K562 (cell line): ENCODE measurements around the gene WDR90. TPM values are rescaled to one million over a fixed set of nuclear protein-coding genes. Genes with fewer than 3 reads are reported as not detected.

ENCODE experiments used
- BRD9 ChIP-seq: fragments of 450-650 bp; IDR thresholded peaks from 2 replicates; pipeline ENCODE4 v1.6.1; 2018; ENCODE audit warnings: low read depth; ENCODE audit not compliant: partially characterized antibody
- CREM ChIP-seq: IDR thresholded peaks from 2 replicates; pipeline ENCODE4 v1.6.1; 2014; ENCODE audit warnings: antibody characterized with exemption, low read depth
- FUS ChIP-seq: fragments of 200-400 bp; formaldehyde crosslinking; optimal IDR thresholded peaks from 2 replicates; pipeline ENCODE3; 2017; ENCODE audit warnings: low read depth, low read length
- HDAC1 ChIP-seq, 2 experiments: fragments of 450-650 bp; IDR thresholded peaks; 2 replicates each; pipeline ENCODE4 v1.6.1; 2016 to 2017; ENCODE audit warnings: inconsistent platforms in 1 of 2, mild to moderate bottlenecking in 1 of 2, moderate library complexity in 1 of 2
- HMG20A ChIP-seq: fragments of 450-650 bp; formaldehyde crosslinking; conservative IDR thresholded peaks from 2 replicates; pipeline ENCODE4 v1.4.0; 2020; ENCODE audit warnings: mild to moderate bottlenecking, mixed read lengths
- MCM2 ChIP-seq: fragments of 450-650 bp; IDR thresholded peaks from 2 replicates; pipeline ENCODE4 v1.6.1; 2017; ENCODE audit warnings: low read depth, mild to moderate bottlenecking
- MCM7 ChIP-seq, 2 experiments: fragments of 450-650 bp; IDR thresholded peaks; 2 replicates each; pipeline ENCODE4 v1.6.1; 2016 to 2018
- MEF2A ChIP-seq: IDR thresholded peaks from 2 replicates; pipeline ENCODE4 v1.6.1; 2011; ENCODE audit warnings: low read depth, mild to moderate bottlenecking, low read length, moderate library complexity; ENCODE audit not compliant: control insufficient read depth
- PHB ChIP-seq: fragments of 250-450 bp; sonication (Bioruptor Pico); IDR thresholded peaks from 2 replicates; pipeline ENCODE4 v1.5.0; 2021
- PML ChIP-seq: IDR thresholded peaks from 2 replicates; pipeline ENCODE4 v1.6.1; 2012; ENCODE audit warnings: low read length, inconsistent platforms
- PTBP1 ChIP-seq: fragments of 200-400 bp; formaldehyde crosslinking; IDR thresholded peaks from 2 replicates; pipeline ENCODE4 v1.6.1; 2017; ENCODE audit warnings: low read depth, low read length
- SNRNP70 ChIP-seq: fragments of 200-400 bp; formaldehyde crosslinking; optimal IDR thresholded peaks from 2 replicates; pipeline ENCODE3; 2017; ENCODE audit warnings: low read depth, low read length
- TEAD4 ChIP-seq, 2 experiments: sonication (generic) in 1 of 2; formaldehyde crosslinking in 1 of 2; IDR thresholded peaks; 2 replicates each; pipeline versions ENCODE4 v1.6.1 to v1.8.0; 2012 to 2022; ENCODE audit warnings: borderline replicate concordance in 1 of 2, inconsistent platforms in 1 of 2, low read length in 1 of 2, mild to moderate bottlenecking in 1 of 2, missing genetic modification reagents in 1 of 2
- TRIM24 ChIP-seq, 2 experiments: fragments of 450-650 bp; IDR thresholded peaks; 2 replicates each; pipeline ENCODE4 v1.6.1; 2016
- ZBTB17 ChIP-seq: fragments of 450-650 bp; formaldehyde crosslinking; IDR thresholded peaks from 2 replicates; pipeline ENCODE4 v1.4.0; 2020; ENCODE audit warnings: mild to moderate bottlenecking
- ZBTB40 ChIP-seq, 2 experiments: fragments of 450-650 bp in 1 of 2; sonication (generic) in 1 of 2; formaldehyde crosslinking in 1 of 2; IDR thresholded peaks; 2 replicates each; pipeline versions ENCODE4 v1.7.1 to v1.9.0; 2016 to 2022; ENCODE audit warnings: inconsistent platforms in 1 of 2, mild to moderate bottlenecking in 1 of 2, missing genetic modification reagents in 1 of 2
- ZNF165 ChIP-seq: fragments of 250-450 bp; sonication (Bioruptor Pico); IDR thresholded peaks from 2 replicates; pipeline ENCODE4 v1.4.0; 2020; ENCODE audit warnings: borderline replicate concordance
- ZNF24 ChIP-seq: fragments of 450-650 bp; IDR thresholded peaks from 2 replicates; pipeline ENCODE4 v1.6.1; 2016
- ZNF766 ChIP-seq: fragments of 200-800 bp; sonication (Bioruptor generic); conservative IDR thresholded peaks from 2 replicates; pipeline ENCODE4 v1.6.1; 2016; ENCODE audit warnings: missing genetic modification characterization, missing compliant biosample characterization
- ZZZ3 ChIP-seq: fragments of 450-650 bp; IDR thresholded peaks from 2 replicates; pipeline ENCODE4 v1.6.1; 2016; ENCODE audit warnings: antibody characterized with exemption, mild to moderate bottlenecking, moderate library complexity
- polyA plus RNA-seq, 8 experiments: library from polyadenylated mRNA; depleted of rRNA in 4 of 8; stranded (reverse) in 5 of 8; unstranded in 3 of 8; fragments of >200 nt; fragmentation: Nextera tagmentation in 2 of 8; fragmentation: Illumina TruSeq in 1 of 8; extraction: Ambion mirVana in 2 of 8; extraction: Trizol in 1 of 8; gene quantifications; 2 replicates each; pipeline versions ENCODE4 v1.2.1 to v1.2.3, GENCODE V29; 2011 to 2014; ENCODE audit warnings: inconsistent platforms in 1 of 8, missing spikeins in 1 of 8
- total RNA-seq, 7 experiments: library from RNA; depleted of rRNA in 6 of 7; stranded (reverse); fragments of >200 nt in 6 of 7; fragmentation: Illumina TruSeq in 2 of 7; extraction: Trizol in 2 of 7; gene quantifications; 2 replicates each; pipeline versions ENCODE4 v1.2.1 to v1.2.3, GENCODE V29; 2011 to 2021; ENCODE audit warnings: low replicate concordance in 1 of 7

WDR90 gene
- total and polyA plus RNA-seq, 9 of the 15 experiments (the other 6 are each of a cell fraction or from before 2014, with no cell fraction given) = 0.44 to 12.6 (median 3.3) TPM

GRCh38 chr16:683396-684070 is 34.4 kb downstream of the WDR90 start (continued):
- TF ChIP-seq PTBP1 (0 out of 2 replicates have a peak, but pooled peaks have one; percentile 29), CREM (0 out of 2 replicates have a peak, but pooled peaks have one; percentile 13), FUS (no peak), MCM2 (no peak), MCM7 (IDR thresholded peaks at IDR 0.05) (no peak), ZZZ3 (no peak), TRIM24 (IDR thresholded peaks at IDR 0.05) (no peak), BRD9 (no peak), MEF2A (no peak), PHB (0 out of 2 replicates have a peak, but pooled peaks have one; percentile 55), HDAC1 (IDR thresholded peaks at IDR 0.05) (peak in 1 of 2 experiments; percentile 31; a peak in 1 of 4 replicates), ZNF24 (no peak), ZNF165 (CRISPR knock-in tag) (no peak), ZBTB17 (CRISPR knock-in tag) (peak; percentile 53; the same call in 1 of the 2 replicates), TEAD4 (IDR thresholded peaks at IDR 0.05; ENCODE audit: low read length) (no peak), TEAD4 (CRISPR knock-in tag; IDR thresholded peaks at IDR 0.05; ENCODE audit: borderline replicate concordance) (no peak; the same call in none of the 2 replicates), SNRNP70 (no peak), HMG20A (CRISPR knock-in tag) (no peak), ZNF766 (CRISPR knock-in tag) (no peak), ZBTB40 (IDR thresholded peaks at IDR 0.05) (no peak), ZBTB40 (CRISPR knock-in tag; IDR thresholded peaks at IDR 0.05) (no peak), PML (no peak)
